ENCODE results near the gene GLI3.

GLI3 gene

GRCh38 chr7:42233695-42234331 lies 3.2 kb downstream of the GLI3 start:
- no peaks in the 10 kb centered on the region for H3K9me3 ChIP-seq (ENCODE audit: insufficient read depth, low read length, severe bottlenecking)
- H3K27ac ChIP-seq (ENCODE audit: low read length) = no peak overlapping the region
- DNase-seq (no peak), ATAC-seq (ENCODE audit: insufficient read depth, low read depth) (no peak)
- peak overlapping the region; percentile 92; the same call in 1 of the 2 replicates for H3K4me2 ChIP-seq (ENCODE audit: insufficient read depth, low read length)
- peaks cover 56% of the 10 kb centered on the region for H3K79me2 ChIP-seq (ENCODE audit: insufficient read depth, low read length)
- H3K4me1 ChIP-seq (ENCODE audit: insufficient read depth, low read length) = peaks cover 34% of the 10 kb centered on the region
- H3K4me3 ChIP-seq (ENCODE audit: low read depth in 1 of 2, low read length in 2 of 2) = no peak overlapping the region
- no peak overlapping the region for H2AFZ ChIP-seq (ENCODE audit: low read depth, low read length)
- TF ChIP-seq EZH2 (IDR thresholded peaks at IDR 0.05; ENCODE audit: borderline replicate concordance, low read depth, low read length, severe bottlenecking) (no peak), CTCF (IDR thresholded peaks at IDR 0.05; ENCODE audit: borderline replicate concordance, extremely low read depth, low read length, poor library complexity, severe bottlenecking) (no peak)
- H3K9ac ChIP-seq (ENCODE audit: low read depth, low read length) = no peak overlapping the region
- no peaks in the 10 kb centered on the region for H3K27me3 ChIP-seq (ENCODE audit: insufficient read depth, low read length, poor library complexity)
- no peaks in the 10 kb centered on the region for H3K36me3 ChIP-seq (ENCODE audit: insufficient read depth, low read length)
- H4K20me1 ChIP-seq (ENCODE audit: insufficient read depth, low read length) = peaks cover 17% of the 10 kb centered on the region; the same call in 1 of the 2 replicates

GRCh38 chr7:42233171-42233570 lies 3.8 kb downstream of the GLI3 start:
- peaks cover 30% of the 10 kb centered on the region for H3K4me1 ChIP-seq (ENCODE audit: insufficient read depth, low read length)
- no peak overlapping the region for H3K4me3 ChIP-seq (ENCODE audit: low read depth in 1 of 2, low read length in 2 of 2)
- no peaks in the 10 kb centered on the region for H3K9me3 ChIP-seq (ENCODE audit: insufficient read depth, low read length, severe bottlenecking)
- H3K27me3 ChIP-seq (ENCODE audit: insufficient read depth, low read length, poor library complexity) = no peaks in the 10 kb centered on the region
- H3K4me2 ChIP-seq (ENCODE audit: insufficient read depth, low read length) = peak overlapping the region; percentile 9; the same call in 1 of the 2 replicates
- no peaks in the 10 kb centered on the region for H3K36me3 ChIP-seq (ENCODE audit: insufficient read depth, low read length)
- no peak overlapping the region for H3K27ac ChIP-seq (ENCODE audit: low read length)
- peaks cover 17% of the 10 kb centered on the region; the same call in 1 of the 2 replicates for H4K20me1 ChIP-seq (ENCODE audit: insufficient read depth, low read length)
- DNase-seq (no peak), ATAC-seq (ENCODE audit: insufficient read depth, low read depth) (no peak)
- no peak overlapping the region for H2AFZ ChIP-seq (ENCODE audit: low read depth, low read length)
- peaks cover 56% of the 10 kb centered on the region for H3K79me2 ChIP-seq (ENCODE audit: insufficient read depth, low read length)
- TF ChIP-seq CTCF (IDR thresholded peaks at IDR 0.05; ENCODE audit: borderline replicate concordance, extremely low read depth, low read length, poor library complexity, severe bottlenecking) = no peak
- TF ChIP-seq EZH2 (IDR thresholded peaks at IDR 0.05; ENCODE audit: borderline replicate concordance, low read depth, low read length, severe bottlenecking) = no peak
- H3K9ac ChIP-seq (ENCODE audit: low read depth, low read length) = no peak overlapping the region

DNA sequence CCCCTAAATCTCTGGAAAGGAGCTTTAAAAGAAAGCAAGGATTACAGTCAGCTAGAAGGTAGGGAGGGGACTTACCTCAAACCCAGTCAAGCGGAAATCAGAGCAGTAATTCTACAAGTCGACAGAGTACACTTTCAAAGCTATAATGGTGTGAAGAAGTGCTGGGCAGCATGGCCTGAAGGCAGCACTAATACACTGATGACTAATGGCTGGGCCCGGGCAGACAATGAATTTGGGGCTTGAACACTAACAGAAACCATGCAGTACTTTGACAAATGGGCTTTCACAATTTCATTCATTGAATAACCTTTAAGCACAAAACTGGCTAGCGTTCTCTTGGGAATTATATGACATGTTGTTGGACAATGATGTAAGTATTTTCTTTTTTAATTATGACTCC lies 4.7 kb downstream of the GLI3 start:
- TF ChIP-seq CTCF (IDR thresholded peaks at IDR 0.05; ENCODE audit: borderline replicate concordance, extremely low read depth, low read length, poor library complexity, severe bottlenecking) (no peak), EZH2 (IDR thresholded peaks at IDR 0.05; ENCODE audit: borderline replicate concordance, low read depth, low read length, severe bottlenecking) (no peak)
- Histone ChIP-seq H3K9ac (ENCODE audit: low read depth, low read length) (no peak overlapping the region), H3K9me3 (ENCODE audit: insufficient read depth, low read length, severe bottlenecking) (no peaks in the 10 kb centered on the region), H3K4me2 (ENCODE audit: insufficient read depth, low read length) (no peak overlapping the region), H3K27me3 (ENCODE audit: insufficient read depth, low read length, poor library complexity) (no peaks in the 10 kb centered on the region), H3K4me3 (ENCODE audit: low read depth in 1 of 2, low read length in 2 of 2) (no peak overlapping the region), H3K36me3 (ENCODE audit: insufficient read depth, low read length) (no peaks in the 10 kb centered on the region), H3K27ac (ENCODE audit: low read length) (no peak overlapping the region), H3K4me1 (ENCODE audit: insufficient read depth, low read length) (peaks cover 28% of the 10 kb centered on the region), H4K20me1 (ENCODE audit: insufficient read depth, low read length) (peaks cover 21% of the 10 kb centered on the region; the same call in 1 of the 2 replicates), H2AFZ (ENCODE audit: low read depth, low read length) (no peak overlapping the region), H3K79me2 (ENCODE audit: insufficient read depth, low read length) (peaks cover 56% of the 10 kb centered on the region)
- DNase-seq = no peak
- no peak for ATAC-seq (ENCODE audit: insufficient read depth, low read depth)

Measured in DND-41 (cell line).